SU-DHL-6 (cell line): ENCODE measurements around the gene TXNL4B.

Experiments
- H2AFZ ChIP-seq: fragments of 200-600 bp; sonication (generic); 2 replicates; pipeline ENCODE4 v1.6.1; 2014; ENCODE audit warnings: low read depth, mild to moderate bottlenecking, moderate library complexity, mixed read lengths, antibody characterized with exemption, low read length; ENCODE audit not compliant: severe bottlenecking
- H3F3A ChIP-seq: fragments of 200-600 bp; shearing (Covaris generic); 2 replicates; pipeline ENCODE4 v1.6.0; 2016; ENCODE audit warnings: antibody characterized with exemption, mild to moderate bottlenecking; ENCODE audit not compliant: insufficient read depth
- H3K27ac ChIP-seq: fragments of 200-600 bp; sonication (generic); 2 replicates; pipeline ENCODE4 v1.5.1; 2016; ENCODE audit warnings: low read depth, mild to moderate bottlenecking, low read length, moderate library complexity, mixed read lengths
- H3K27me3 ChIP-seq: fragments of 200-600 bp; sonication (generic), shearing (Covaris generic); 2 replicates; pipeline ENCODE4 v1.6.0; 2014; ENCODE audit warnings: mild to moderate bottlenecking, low read length
- H3K36me3 ChIP-seq: fragments of 200-600 bp; sonication (generic); 2 replicates; pipeline ENCODE4 v1.6.1; 2014; ENCODE audit warnings: mild to moderate bottlenecking, low read length, mixed read lengths
- H3K4me2 ChIP-seq: fragments of 300-600, 200-600 bp; shearing (Covaris generic), sonication (generic); 2 replicates; pipeline ENCODE4 v1.6.0; 2014; ENCODE audit warnings: low read length, low read depth, mild to moderate bottlenecking; ENCODE audit not compliant: poor library complexity, severe bottlenecking
- H3K4me3 ChIP-seq: fragments of 200-600 bp; sonication (generic); 2 replicates; pipeline ENCODE4 v1.5.1; 2014; ENCODE audit warnings: antibody characterized with exemption, low read length, mild to moderate bottlenecking, mixed read lengths; ENCODE audit not compliant: insufficient read depth, poor library complexity, severe bottlenecking
- H3K79me2 ChIP-seq: fragments of 200-600 bp; sonication (generic); 2 replicates; pipeline ENCODE4 v1.6.1; 2014; ENCODE audit warnings: mild to moderate bottlenecking, low read length, moderate library complexity; ENCODE audit not compliant: insufficient read depth
- H3K9ac ChIP-seq: fragments of 200-600 bp; sonication (generic); 2 replicates; pipeline ENCODE4 v1.7.0; 2014; ENCODE audit warnings: mild to moderate bottlenecking, low read length
- H3K9me2 ChIP-seq: fragments of 200-600 bp; sonication (generic); replicated peaks from 2 replicates; pipeline ENCODE4 v1.6.1; 2014; ENCODE audit warnings: low read length; ENCODE audit not compliant: insufficient read depth
- H3K9me3 ChIP-seq: fragments of 200-600 bp; sonication (generic); 2 replicates; pipeline ENCODE4 v1.6.1; 2014; ENCODE audit warnings: low read length, mixed read lengths; ENCODE audit not compliant: insufficient read depth
- H4K20me1 ChIP-seq: fragments of 200-600 bp; sonication (generic); 2 replicates; pipeline ENCODE4 v1.6.1; 2014; ENCODE audit warnings: low read depth, mild to moderate bottlenecking, antibody characterized with exemption, low read length, moderate library complexity, mixed read lengths
- EZH2phosphoT487 ChIP-seq: fragments of 200-600 bp; sonication (generic), shearing (Covaris generic); conservative IDR thresholded peaks from 2 replicates; pipeline ENCODE4 v1.6.1; 2018; ENCODE audit warnings: mild to moderate bottlenecking, antibody characterized with exemption, low read length, moderate library complexity, mixed read lengths
- TF ChIP-seq, protein P1 (sequence below): fragments of 200-600 bp; sonication (generic); IDR thresholded peaks from one replicate; pipeline ENCODE4 v1.5.1; 2017; ENCODE audit warnings: antibody characterized with exemption, mild to moderate bottlenecking, low read length, moderate library complexity; ENCODE audit not compliant: insufficient read depth, poor library complexity, severe bottlenecking

Gene TXNL4B

DNA sequence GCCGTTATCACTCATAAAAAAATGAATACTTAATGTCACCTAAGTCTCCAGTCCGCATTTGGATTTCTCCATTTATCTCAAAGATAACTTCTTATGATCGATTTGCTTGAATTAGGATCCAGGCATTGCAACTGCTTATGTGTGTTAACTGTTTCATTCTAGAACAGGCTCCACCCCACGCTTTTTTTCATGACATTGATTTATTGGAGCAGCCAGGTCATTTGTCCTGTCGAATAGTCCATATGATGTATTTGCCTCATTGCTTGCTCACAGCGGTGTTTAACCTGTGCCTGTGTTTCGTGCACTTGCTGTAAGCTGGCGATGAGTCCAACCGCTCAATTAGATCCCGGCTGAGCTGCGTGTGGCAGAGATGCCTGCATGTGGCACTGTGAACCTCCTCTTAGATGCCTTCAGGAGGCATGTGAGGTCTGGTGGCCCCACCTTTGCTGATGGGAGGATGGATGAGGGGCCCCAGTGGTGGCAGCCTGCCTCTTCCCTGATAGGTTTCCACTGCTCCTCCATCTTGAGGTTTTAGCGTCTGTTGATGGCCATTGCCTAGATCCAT lies 16.6 kb upstream of the TXNL4B start:
- Histone ChIP-seq H3K79me2 (no peaks in the 10 kb centered on the region), H3K9me3 (no peaks in the 10 kb centered on the region), H3K4me3 (no peak overlapping the region), H3K9me2 (no peaks in the 10 kb centered on the region), H3K27ac (no peak overlapping the region), H3K4me2 (no peak overlapping the region), H3K36me3 (peaks cover 2% of the 10 kb centered on the region; the same call in 1 of the 2 replicates), H3F3A (no peaks in the 10 kb centered on the region), H4K20me1 (no peaks in the 10 kb centered on the region), H3K9ac (no peak overlapping the region), H2AFZ (no peak overlapping the region), H3K27me3 (no peaks in the 10 kb centered on the region)
- TF ChIP-seq, protein P1, sequence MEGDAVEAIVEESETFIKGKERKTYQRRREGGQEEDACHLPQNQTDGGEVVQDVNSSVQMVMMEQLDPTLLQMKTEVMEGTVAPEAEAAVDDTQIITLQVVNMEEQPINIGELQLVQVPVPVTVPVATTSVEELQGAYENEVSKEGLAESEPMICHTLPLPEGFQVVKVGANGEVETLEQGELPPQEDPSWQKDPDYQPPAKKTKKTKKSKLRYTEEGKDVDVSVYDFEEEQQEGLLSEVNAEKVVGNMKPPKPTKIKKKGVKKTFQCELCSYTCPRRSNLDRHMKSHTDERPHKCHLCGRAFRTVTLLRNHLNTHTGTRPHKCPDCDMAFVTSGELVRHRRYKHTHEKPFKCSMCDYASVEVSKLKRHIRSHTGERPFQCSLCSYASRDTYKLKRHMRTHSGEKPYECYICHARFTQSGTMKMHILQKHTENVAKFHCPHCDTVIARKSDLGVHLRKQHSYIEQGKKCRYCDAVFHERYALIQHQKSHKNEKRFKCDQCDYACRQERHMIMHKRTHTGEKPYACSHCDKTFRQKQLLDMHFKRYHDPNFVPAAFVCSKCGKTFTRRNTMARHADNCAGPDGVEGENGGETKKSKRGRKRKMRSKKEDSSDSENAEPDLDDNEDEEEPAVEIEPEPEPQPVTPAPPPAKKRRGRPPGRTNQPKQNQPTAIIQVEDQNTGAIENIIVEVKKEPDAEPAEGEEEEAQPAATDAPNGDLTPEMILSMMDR = no peak
- TF ChIP-seq EZH2phosphoT487 = no peak

DNA sequence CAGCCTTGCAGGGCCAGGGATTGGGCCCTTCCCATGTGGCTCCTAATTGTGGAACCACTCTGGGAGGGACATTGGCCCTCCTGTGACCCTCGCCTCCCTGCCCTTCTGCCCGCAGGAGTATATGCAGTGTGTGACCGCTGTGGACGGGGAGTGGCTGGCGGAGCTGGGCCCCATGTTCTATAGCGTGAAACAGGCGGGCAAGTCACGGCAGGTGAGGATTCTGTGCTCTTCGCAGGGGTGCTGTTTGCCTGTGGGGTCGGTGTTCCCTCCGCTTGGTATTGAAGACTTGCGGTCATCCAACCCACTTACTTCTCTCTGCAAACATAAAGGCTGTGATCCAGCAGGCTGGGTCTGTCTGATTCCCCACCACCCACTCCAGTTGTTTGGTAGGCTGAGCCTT lies 15.9 kb upstream of the TXNL4B start:
- Histone ChIP-seq H3K4me3 (no peak overlapping the region), H2AFZ (no peak overlapping the region), H3K4me2 (no peak overlapping the region), H3K9me2 (no peaks in the 10 kb centered on the region), H3K27me3 (no peaks in the 10 kb centered on the region), H3F3A (no peaks in the 10 kb centered on the region), H3K9me3 (no peaks in the 10 kb centered on the region), H3K79me2 (no peaks in the 10 kb centered on the region), H3K36me3 (peaks cover 2% of the 10 kb centered on the region; the same call in 1 of the 2 replicates), H3K9ac (no peak overlapping the region), H3K27ac (no peak overlapping the region), H4K20me1 (no peaks in the 10 kb centered on the region)
- TF ChIP-seq, protein P1 = no peak

DNA sequence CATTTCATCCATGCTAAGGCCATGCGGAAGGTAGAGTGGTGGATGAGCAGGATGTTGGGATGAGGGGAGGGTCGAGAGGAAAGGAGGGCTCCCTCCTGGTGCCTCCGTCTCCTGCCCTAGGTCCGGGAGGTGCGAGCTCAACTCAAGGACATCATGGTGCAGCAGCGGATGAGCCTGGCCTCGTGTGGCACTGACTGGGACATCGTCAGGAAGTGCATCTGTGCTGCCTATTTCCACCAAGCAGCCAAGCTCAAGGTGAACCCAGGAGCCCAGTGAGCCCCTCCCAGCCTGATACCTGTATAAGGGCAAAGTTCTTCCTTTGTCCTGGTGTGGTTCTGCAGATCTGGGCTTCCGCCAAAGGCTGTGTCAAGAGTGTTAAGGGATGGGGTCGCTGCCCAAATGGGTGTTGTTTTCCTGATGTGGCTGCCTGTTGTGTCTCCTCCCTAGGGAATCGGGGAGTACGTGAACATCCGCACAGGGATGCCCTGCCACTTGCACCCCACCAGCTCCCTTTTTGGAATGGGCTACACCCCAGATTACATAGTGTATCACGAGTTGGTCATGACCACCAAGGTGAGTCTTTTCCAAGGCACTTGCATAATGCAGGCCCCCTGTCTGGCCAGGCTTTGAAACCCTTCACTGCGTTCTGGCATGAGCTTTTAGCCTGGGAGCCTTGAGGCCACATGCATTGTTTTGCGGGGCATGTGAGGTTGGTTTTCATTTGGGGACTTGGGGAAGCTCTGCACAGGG lies 15.1 kb upstream of the TXNL4B start:
- no peaks in the 10 kb centered on the region for H4K20me1 ChIP-seq
- no peak overlapping the region for H2AFZ ChIP-seq
- H3K9me3 ChIP-seq = no peaks in the 10 kb centered on the region
- H3K4me3 ChIP-seq = no peak overlapping the region
- no peaks in the 10 kb centered on the region for H3K9me2 ChIP-seq
- H3K79me2 ChIP-seq = no peaks in the 10 kb centered on the region
- H3F3A ChIP-seq = no peaks in the 10 kb centered on the region
- peaks cover 2% of the 10 kb centered on the region; the same call in 1 of the 2 replicates for H3K36me3 ChIP-seq
- no peak overlapping the region for H3K9ac ChIP-seq
- no peaks in the 10 kb centered on the region for H3K27me3 ChIP-seq
- H3K4me2 ChIP-seq = no peak overlapping the region
- no peak overlapping the region for H3K27ac ChIP-seq
- no peak for TF ChIP-seq EZH2phosphoT487
- TF ChIP-seq, protein P1 = no peak
